Liver (tissue), 9 donors: ENCODE results near the gene SOX6. TPM values are rescaled to one million over a fixed set of nuclear protein-coding genes. Genes with fewer than 3 reads are reported as not detected.

Source experiments
- DNase-seq: peaks from one replicate; pipeline ENCODE4 v3.0.0-alpha.2; 2017; ENCODE audit warnings: low spot score
- H3K27ac ChIP-seq, 2 donors: one replicate each; pipeline ENCODE4 v1.7.0; 2013; ENCODE audit warnings: inconsistent platforms in 2 of 2, low read length in 2 of 2, control low read depth in 1 of 2, low read depth in 1 of 2, mild to moderate bottlenecking in 1 of 2
- H3K27me3 ChIP-seq, 4 donors: one replicate each; pipeline versions ENCODE4 v1.6.1 to v1.7.0; 2013; ENCODE audit warnings: low read length in 3 of 4, inconsistent platforms in 1 of 4, mild to moderate bottlenecking in 1 of 4, moderate library complexity in 1 of 4; ENCODE audit not compliant: control insufficient read depth in 4 of 4, insufficient read depth in 4 of 4
- H3K36me3 ChIP-seq, 4 donors: one replicate each; pipeline versions ENCODE4 v1.6.1 to v1.7.0; 2013; ENCODE audit warnings: low read length in 3 of 4, mild to moderate bottlenecking in 3 of 4, low read depth in 1 of 4, moderate library complexity in 1 of 4; ENCODE audit not compliant: control insufficient read depth in 4 of 4, insufficient read depth in 3 of 4
- H3K4me1 ChIP-seq, 4 donors: one replicate each; pipeline versions ENCODE4 v1.6.1 to v1.7.0; 2013; ENCODE audit warnings: low read length in 3 of 4, mild to moderate bottlenecking in 3 of 4, moderate library complexity in 1 of 4; ENCODE audit not compliant: control insufficient read depth in 4 of 4, insufficient read depth in 4 of 4
- H3K4me3 ChIP-seq, 3 donors: one replicate each; pipeline versions ENCODE4 v1.6.1 to v1.7.0; 2013; ENCODE audit warnings: low read length in 3 of 3, control low read depth in 1 of 3, low read depth in 1 of 3, mild to moderate bottlenecking in 1 of 3
- H3K9ac ChIP-seq, 2 donors: one replicate each; pipeline ENCODE4 v1.7.0; 2013; ENCODE audit warnings: low read length in 2 of 2, mild to moderate bottlenecking in 2 of 2, moderate library complexity in 2 of 2, control low read depth in 1 of 2, low read depth in 1 of 2
- H3K9me3 ChIP-seq, 4 donors: one replicate each; pipeline versions ENCODE4 v1.6.1 to v1.7.0; 2013; ENCODE audit warnings: low read length in 3 of 4; ENCODE audit not compliant: control insufficient read depth in 4 of 4
- ATF3 ChIP-seq: IDR thresholded peaks from 2 replicates; pipeline ENCODE4 v1.6.1; 2016; ENCODE audit warnings: antibody characterized with exemption
- CTCF ChIP-seq: fragments of 150-350 bp; IDR thresholded peaks from 2 replicates; pipeline ENCODE4 v1.5.1; 2017; ENCODE audit warnings: improper control_type of control experiment, low read depth, low read length; ENCODE audit not compliant: missing input control
- EGR1 ChIP-seq, 2 donors: IDR thresholded peaks; 2 replicates each; pipeline ENCODE4 v1.6.1; 2016 to 2018; ENCODE audit warnings: antibody characterized with exemption in 2 of 2, low read depth in 2 of 2
- FOXA2 ChIP-seq: IDR thresholded peaks from 2 replicates; pipeline ENCODE4 v1.6.1; 2016; ENCODE audit warnings: antibody characterized with exemption
- GABPA ChIP-seq, 2 donors: IDR thresholded peaks in 1 of 2; conservative IDR thresholded peaks in 1 of 2; 2 replicates each; pipeline ENCODE4 v1.6.1; 2016; ENCODE audit warnings: antibody characterized with exemption in 2 of 2, mild to moderate bottlenecking in 1 of 2, moderate library complexity in 1 of 2
- HNF4A ChIP-seq, 2 donors: conservative IDR thresholded peaks; 2 replicates each; pipeline ENCODE4 v1.6.1; 2016; ENCODE audit warnings: antibody characterized with exemption in 2 of 2, mild to moderate bottlenecking in 2 of 2
- HNF4G ChIP-seq: IDR thresholded peaks from 2 replicates; pipeline ENCODE4 v1.6.1; 2016; ENCODE audit warnings: antibody characterized with exemption
- JUND ChIP-seq, 2 donors: IDR thresholded peaks; 2 replicates each; pipeline ENCODE4 v1.6.1; 2016; ENCODE audit warnings: antibody characterized with exemption in 2 of 2
- MAX ChIP-seq: IDR thresholded peaks from 2 replicates; pipeline ENCODE4 v1.6.1; 2016; ENCODE audit warnings: antibody characterized with exemption
- SP1 ChIP-seq: IDR thresholded peaks from 2 replicates; pipeline ENCODE4 v1.6.1; 2018; ENCODE audit warnings: antibody characterized with exemption, mild to moderate bottlenecking
- TAF1 ChIP-seq: conservative IDR thresholded peaks from 2 replicates; pipeline ENCODE4 v1.6.1; 2016; ENCODE audit warnings: antibody characterized with exemption, mild to moderate bottlenecking
- YY1 ChIP-seq: IDR thresholded peaks from 2 replicates; pipeline ENCODE4 v1.6.1; 2016; ENCODE audit warnings: antibody characterized with exemption, mild to moderate bottlenecking
- WGBS: extraction: QIAGEN DNeasy Blood & Tissue Kit; methylation state at CpG from one replicate; pipeline ENCODE4 v1.1.7; 2013; 5-methylcytosine and 5-hydroxymethylcytosine counted together
- polyA plus RNA-seq, 2 donors: library from polyadenylated mRNA; stranded (reverse) in 1 of 2; unstranded in 1 of 2; fragments of 200-250 nt in 1 of 2; fragments of >200 nt in 1 of 2; fragmentation: Nextera tagmentation in 1 of 2; extraction: Ambion mirVana in 1 of 2; gene quantifications; one replicate each; pipeline versions ENCODE4 v1.2.1 to v1.2.3, GENCODE V29; 2013 to 2015
- total RNA-seq, 2 donors: library from RNA; depleted of rRNA; stranded (reverse); fragments of >200 nt; gene quantifications; one replicate each; pipeline ENCODE4 v1.2.3, GENCODE V29; 2014
- TF ChIP-seq, protein P1 (sequence below): IDR thresholded peaks from 2 replicates; pipeline ENCODE4 v1.6.1; 2016; ENCODE audit warnings: antibody characterized with exemption, mild to moderate bottlenecking
- TF ChIP-seq, protein P2 (sequence below): IDR thresholded peaks from 2 replicates; pipeline ENCODE4 v1.6.1; 2016; ENCODE audit warnings: antibody characterized with exemption
- donor health status: healthy.
- donor health status: healthy.
- donor health status: healthy.
- donor health status: healthy.
- donor health status: healthy.

Gene SOX6
- total and polyA plus RNA-seq, 4 donors = 2.4 to 111 (median 14.8) TPM

- Histone ChIP-seq H3K27ac (no peak overlapping the region), H3K4me3 (no peak overlapping the region), H3K36me3 (peaks cover 0 to 2% (median under 1%) of the 10 kb centered on the region in 4 donors), H3K27me3 (no peaks in the 10 kb centered on the region), H3K9me3 (no peaks in the 10 kb centered on the region), H3K9ac (no peak overlapping the region), H3K4me1 (no peaks in the 10 kb centered on the region)
- DNase-seq = no peak
- WGBS = 95% methylated on average over 1 of the region's 1 CpG
- no peak for TF ChIP-seq ATF3
- TF ChIP-seq, protein P1, sequence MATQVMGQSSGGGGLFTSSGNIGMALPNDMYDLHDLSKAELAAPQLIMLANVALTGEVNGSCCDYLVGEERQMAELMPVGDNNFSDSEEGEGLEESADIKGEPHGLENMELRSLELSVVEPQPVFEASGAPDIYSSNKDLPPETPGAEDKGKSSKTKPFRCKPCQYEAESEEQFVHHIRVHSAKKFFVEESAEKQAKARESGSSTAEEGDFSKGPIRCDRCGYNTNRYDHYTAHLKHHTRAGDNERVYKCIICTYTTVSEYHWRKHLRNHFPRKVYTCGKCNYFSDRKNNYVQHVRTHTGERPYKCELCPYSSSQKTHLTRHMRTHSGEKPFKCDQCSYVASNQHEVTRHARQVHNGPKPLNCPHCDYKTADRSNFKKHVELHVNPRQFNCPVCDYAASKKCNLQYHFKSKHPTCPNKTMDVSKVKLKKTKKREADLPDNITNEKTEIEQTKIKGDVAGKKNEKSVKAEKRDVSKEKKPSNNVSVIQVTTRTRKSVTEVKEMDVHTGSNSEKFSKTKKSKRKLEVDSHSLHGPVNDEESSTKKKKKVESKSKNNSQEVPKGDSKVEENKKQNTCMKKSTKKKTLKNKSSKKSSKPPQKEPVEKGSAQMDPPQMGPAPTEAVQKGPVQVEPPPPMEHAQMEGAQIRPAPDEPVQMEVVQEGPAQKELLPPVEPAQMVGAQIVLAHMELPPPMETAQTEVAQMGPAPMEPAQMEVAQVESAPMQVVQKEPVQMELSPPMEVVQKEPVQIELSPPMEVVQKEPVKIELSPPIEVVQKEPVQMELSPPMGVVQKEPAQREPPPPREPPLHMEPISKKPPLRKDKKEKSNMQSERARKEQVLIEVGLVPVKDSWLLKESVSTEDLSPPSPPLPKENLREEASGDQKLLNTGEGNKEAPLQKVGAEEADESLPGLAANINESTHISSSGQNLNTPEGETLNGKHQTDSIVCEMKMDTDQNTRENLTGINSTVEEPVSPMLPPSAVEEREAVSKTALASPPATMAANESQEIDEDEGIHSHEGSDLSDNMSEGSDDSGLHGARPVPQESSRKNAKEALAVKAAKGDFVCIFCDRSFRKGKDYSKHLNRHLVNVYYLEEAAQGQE = no peak
- TF ChIP-seq TAF1 = no peak
- TF ChIP-seq GABPA (IDR thresholded peaks at IDR 0.05 in 1 of 2, conservative IDR thresholded peaks at IDR 0.05 in 1 of 2) = no peak
- TF ChIP-seq MAX = no peak
- TF ChIP-seq YY1 = no peak
- no peak for TF ChIP-seq CTCF
These were observed 322.3 kb downstream of the SOX6 start for GRCh38 chr11:16034074-16034473.

GRCh38 chr11:16032974-16033373, 323.4 kb downstream of the SOX6 start:
- Histone ChIP-seq H3K4me1 (no peaks in the 10 kb centered on the region), H3K9me3 (no peaks in the 10 kb centered on the region), H3K27me3 (no peaks in the 10 kb centered on the region), H3K27ac (no peak overlapping the region), H3K4me3 (no peak overlapping the region), H3K36me3 (peaks cover 0 to 3% (median 1%) of the 10 kb centered on the region in 4 donors), H3K9ac (no peak overlapping the region)
- TF ChIP-seq YY1 = no peak
- no peak for TF ChIP-seq EGR1 (IDR thresholded peaks at IDR 0.05; ENCODE audit: low read depth in 2 of 2)
- TF ChIP-seq, protein P2, sequence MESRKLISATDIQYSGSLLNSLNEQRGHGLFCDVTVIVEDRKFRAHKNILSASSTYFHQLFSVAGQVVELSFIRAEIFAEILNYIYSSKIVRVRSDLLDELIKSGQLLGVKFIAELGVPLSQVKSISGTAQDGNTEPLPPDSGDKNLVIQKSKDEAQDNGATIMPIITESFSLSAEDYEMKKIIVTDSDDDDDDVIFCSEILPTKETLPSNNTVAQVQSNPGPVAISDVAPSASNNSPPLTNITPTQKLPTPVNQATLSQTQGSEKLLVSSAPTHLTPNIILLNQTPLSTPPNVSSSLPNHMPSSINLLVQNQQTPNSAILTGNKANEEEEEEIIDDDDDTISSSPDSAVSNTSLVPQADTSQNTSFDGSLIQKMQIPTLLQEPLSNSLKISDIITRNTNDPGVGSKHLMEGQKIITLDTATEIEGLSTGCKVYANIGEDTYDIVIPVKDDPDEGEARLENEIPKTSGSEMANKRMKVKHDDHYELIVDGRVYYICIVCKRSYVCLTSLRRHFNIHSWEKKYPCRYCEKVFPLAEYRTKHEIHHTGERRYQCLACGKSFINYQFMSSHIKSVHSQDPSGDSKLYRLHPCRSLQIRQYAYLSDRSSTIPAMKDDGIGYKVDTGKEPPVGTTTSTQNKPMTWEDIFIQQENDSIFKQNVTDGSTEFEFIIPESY = no peak
- no peak for TF ChIP-seq CTCF
- TF ChIP-seq ATF3 = no peak
- TF ChIP-seq SP1 = no peak
- TF ChIP-seq MAX = no peak
- TF ChIP-seq JUND (IDR thresholded peaks at IDR 0.05) = no peak
- no peak for TF ChIP-seq HNF4G
- no peak for TF ChIP-seq GABPA (IDR thresholded peaks at IDR 0.05 in 1 of 2, conservative IDR thresholded peaks at IDR 0.05 in 1 of 2)
- no peak for TF ChIP-seq FOXA2
- TF ChIP-seq TAF1 = no peak
- no peak for TF ChIP-seq HNF4A (conservative IDR thresholded peaks at IDR 0.05)
- TF ChIP-seq, protein P1 = no peak
- no peak for DNase-seq
- 97% methylated on average over 3 of the region's 3 CpGs for WGBS
